Measurements from ENCODE around the gene TMEM50A. TPM values are rescaled to one million over a fixed set of nuclear protein-coding genes. Genes with fewer than 3 reads are reported as not detected.
"Not testable (repeated sequence)": the region's sequence is repeated elsewhere in the genome, so short reads cannot be mapped to it uniquely, and the experiment has no call there.

Gene TMEM50A
- total and polyA plus RNA-seq, 2 donors (not counting 1 experiment from before 2014, with no cell fraction given), result 141 to 186 TPM

- TF ChIP-seq EZH2 (IDR thresholded peaks at IDR 0.05; ENCODE audit: low read length, missing control alignments) (no peak), CTCF (conservative IDR thresholded peaks at IDR 0.05 in 1 of 2, IDR thresholded peaks at IDR 0.05 in 1 of 2; ENCODE audit: low read depth in 1 of 2, low read length in 2 of 2) (no peak)
- peaks cover 3% of the 10 kb centered on the region for H3K36me3 ChIP-seq (ENCODE audit: control insufficient read depth, insufficient read depth, low read length)
- H3K4me2 ChIP-seq (ENCODE audit: extremely low read depth, insufficient read depth, low read length), result no peak overlapping the region
- H3K9ac ChIP-seq (ENCODE audit: insufficient read depth, low read length), result no peak overlapping the region
- H2AFZ ChIP-seq (ENCODE audit: low read length), result no peak overlapping the region
- no peaks in the 10 kb centered on the region for H3K9me3 ChIP-seq (ENCODE audit: control insufficient read depth, insufficient read depth, low read depth, low read length)
- peak; percentile 70 to 86 for DNase-seq (ENCODE audit: low read depth in 2 of 2)
- peaks cover 17% of the 10 kb centered on the region for H3K4me1 ChIP-seq (ENCODE audit: control insufficient read depth, extremely low read depth, insufficient read depth, low read length)
- H4K20me1 ChIP-seq (ENCODE audit: control insufficient read depth, extremely low read depth, insufficient read depth, low read length), result no peaks in the 10 kb centered on the region
- H3K27ac ChIP-seq (ENCODE audit: insufficient read depth, low read length), result peak overlapping the region; percentile 26
- H3K79me2 ChIP-seq (ENCODE audit: control insufficient read depth, insufficient read depth, low read length), result no peaks in the 10 kb centered on the region
- no peaks in the 10 kb centered on the region for H3K27me3 ChIP-seq (ENCODE audit: control insufficient read depth, insufficient read depth, low read length)
- no peak overlapping the region for H3K4me3 ChIP-seq (replicated peaks in 1 of 4; ENCODE audit: control extremely low read depth in 1 of 4, insufficient read depth in 1 of 4, low read depth in 3 of 4, low read length in 4 of 4)
These were observed 22.8 kb downstream of the TMEM50A start for GRCh38 chr1:25360596-25361581.

DNA sequence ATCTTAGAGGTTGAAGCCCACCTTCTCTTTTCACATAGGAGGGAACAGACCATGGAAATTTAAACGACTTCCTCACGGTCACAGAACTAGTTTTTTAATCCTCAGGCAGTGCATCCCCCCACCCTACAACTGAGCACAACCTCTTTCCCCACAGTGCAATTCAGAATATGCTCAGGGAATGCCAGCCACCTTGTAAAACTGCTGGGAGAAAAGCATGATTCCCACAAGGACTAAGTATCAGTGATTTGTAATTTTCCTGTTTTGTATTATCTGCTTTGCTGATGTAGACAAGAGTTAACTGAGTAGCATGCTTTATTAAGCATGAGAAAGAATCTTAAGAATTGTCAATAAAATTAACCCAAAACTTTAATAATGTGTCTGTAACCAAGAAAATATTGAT, 23.8 kb downstream of the TMEM50A start:
- H3K36me3 ChIP-seq (ENCODE audit: control insufficient read depth, insufficient read depth, low read length), result peaks cover 3% of the 10 kb centered on the region
- no peak overlapping the region for H3K4me3 ChIP-seq (replicated peaks in 1 of 4; ENCODE audit: control extremely low read depth in 1 of 4, insufficient read depth in 1 of 4, low read depth in 3 of 4, low read length in 4 of 4)
- peaks cover 12% of the 10 kb centered on the region for H3K4me1 ChIP-seq (ENCODE audit: control insufficient read depth, extremely low read depth, insufficient read depth, low read length)
- no peaks in the 10 kb centered on the region for H4K20me1 ChIP-seq (ENCODE audit: control insufficient read depth, extremely low read depth, insufficient read depth, low read length)
- H3K9me3 ChIP-seq (ENCODE audit: control insufficient read depth, insufficient read depth, low read depth, low read length), result no peaks in the 10 kb centered on the region
- H3K27ac ChIP-seq (ENCODE audit: insufficient read depth, low read length), result no peak overlapping the region
- no peak overlapping the region for H3K4me2 ChIP-seq (ENCODE audit: extremely low read depth, insufficient read depth, low read length)
- no peaks in the 10 kb centered on the region for H3K79me2 ChIP-seq (ENCODE audit: control insufficient read depth, insufficient read depth, low read length)
- H3K9ac ChIP-seq (ENCODE audit: insufficient read depth, low read length), result no peak overlapping the region
- no peak overlapping the region for H2AFZ ChIP-seq (ENCODE audit: low read length)
- no peak for DNase-seq (ENCODE audit: low read depth in 2 of 2)
- no peaks in the 10 kb centered on the region for H3K27me3 ChIP-seq (ENCODE audit: control insufficient read depth, insufficient read depth, low read length)
- TF ChIP-seq CTCF (conservative IDR thresholded peaks at IDR 0.05 in 1 of 2, IDR thresholded peaks at IDR 0.05 in 1 of 2; ENCODE audit: low read depth in 1 of 2, low read length in 2 of 2) (no peak), EZH2 (IDR thresholded peaks at IDR 0.05; ENCODE audit: low read length, missing control alignments) (no peak)

- H4K20me1 ChIP-seq (ENCODE audit: control insufficient read depth, extremely low read depth, insufficient read depth, low read length); H3K9ac ChIP-seq (ENCODE audit: insufficient read depth, low read length); H2AFZ ChIP-seq (ENCODE audit: low read length): not testable (repeated sequence)
These were observed 24.8 kb downstream of the TMEM50A start for GRCh38 chr1:25362634-25363559.

More at GRCh38 chr1:25362634-25363559, 24.8 kb downstream of the TMEM50A start:
- not testable (repeated sequence) for H3K9me3 ChIP-seq (ENCODE audit: control insufficient read depth, insufficient read depth, low read depth, low read length); H3K27me3 ChIP-seq (ENCODE audit: control insufficient read depth, insufficient read depth, low read length); H3K27ac ChIP-seq (ENCODE audit: insufficient read depth, low read length); H3K4me3 ChIP-seq (replicated peaks in 1 of 4; ENCODE audit: control extremely low read depth in 1 of 4, insufficient read depth in 1 of 4, low read depth in 3 of 4, low read length in 4 of 4); H3K36me3 ChIP-seq (ENCODE audit: control insufficient read depth, insufficient read depth, low read length); DNase-seq (ENCODE audit: low read depth in 2 of 2); H3K4me2 ChIP-seq (ENCODE audit: extremely low read depth, insufficient read depth, low read length); H3K79me2 ChIP-seq (ENCODE audit: control insufficient read depth, insufficient read depth, low read length)
- peaks cover 12% of the 10 kb centered on the region for H3K4me1 ChIP-seq (ENCODE audit: control insufficient read depth, extremely low read depth, insufficient read depth, low read length)

Data from fibroblast of lung (primary cell).